ENCODE data around the gene RHCG. TPM values are rescaled to one million over a fixed set of nuclear protein-coding genes. Genes with fewer than 3 reads are reported as not detected.

Gene RHCG
- total RNA-seq, 1 experiment from 2014 or later: 3.0 TPM

DNA sequence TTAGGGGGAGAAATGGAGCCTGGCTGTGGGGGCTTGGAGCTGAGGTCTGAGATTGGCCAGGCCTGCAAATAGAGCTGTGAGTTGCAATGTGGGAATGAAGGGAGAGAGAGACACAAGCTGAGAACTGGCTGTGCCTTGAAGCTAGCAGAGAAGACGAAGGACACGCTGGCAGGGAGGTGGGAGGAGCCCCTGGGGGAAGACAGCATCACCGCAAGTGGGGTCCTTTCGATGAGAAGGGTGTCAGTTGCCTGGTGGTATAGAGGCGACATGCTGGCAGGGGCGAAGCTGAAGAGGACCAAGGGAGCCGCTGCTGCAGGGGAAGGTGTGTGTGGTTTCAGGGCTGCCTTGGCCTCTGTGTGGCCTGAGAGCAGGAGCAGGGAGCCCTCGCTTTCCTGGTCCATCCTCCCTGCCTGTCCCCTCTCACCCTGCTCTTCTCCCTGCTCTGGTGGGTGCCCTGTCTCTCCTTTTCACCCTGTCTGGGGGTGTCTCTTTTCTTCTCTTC is 5.5 kb downstream of the RHCG start:
- Histone ChIP-seq H3K27me3 (ENCODE audit: control insufficient read depth, insufficient read depth, low read length) (no peaks in the 10 kb centered on the region), H3K4me3 (ENCODE audit: low read depth in 2 of 2, low read length in 2 of 2) (no peak overlapping the region), H3K36me3 (ENCODE audit: control insufficient read depth, insufficient read depth, low read length) (no peaks in the 10 kb centered on the region), H3K9me3 (ENCODE audit: control insufficient read depth, insufficient read depth, low read depth, low read length) (no peaks in the 10 kb centered on the region), H3K4me1 (ENCODE audit: control insufficient read depth, insufficient read depth, low read length) (peaks cover 8% of the 10 kb centered on the region; the same call in 1 of the 2 replicates), H3K27ac (ENCODE audit: low read length) (no peak overlapping the region)
- DNase-seq (ENCODE audit: low read depth, low spot score) (no peak), ATAC-seq (no peak)
- POLR2A ChIA-PET: no interaction called here
- CTCF ChIA-PET: interaction anchor here (1.1 kb wide), 1 partner anchor 18 kb away, joined by 7 read pairs; no protein-coding TSS in a partner anchor
- no TSS peak for BruUV-seq (replicated peaks)
- intact Hi-C loops (cut with micrococcal nuclease; ENCODE audit: unreplicated experiment): loop anchor here (5.0 kb wide), 1 partner anchor 66 kb away; no protein-coding TSS in a partner anchor
- in situ Hi-C loops (cut with HindIII; ENCODE audit: low pct_unique_long_range_greater_than_20kb, low sequenced_read_pairs): no loop called here
- TF ChIP-seq POLR2AphosphoS5 (IDR thresholded peaks at IDR 0.05; ENCODE audit: low read depth, low read length) (no peak), SIN3A (IDR thresholded peaks at IDR 0.05; ENCODE audit: borderline replicate concordance, insufficient read depth, low read depth, low read length) (no peak), TCF7L2 (IDR thresholded peaks at IDR 0.05; ENCODE audit: low read depth, low read length) (no peak)
- TF ChIP-seq, protein P1, sequence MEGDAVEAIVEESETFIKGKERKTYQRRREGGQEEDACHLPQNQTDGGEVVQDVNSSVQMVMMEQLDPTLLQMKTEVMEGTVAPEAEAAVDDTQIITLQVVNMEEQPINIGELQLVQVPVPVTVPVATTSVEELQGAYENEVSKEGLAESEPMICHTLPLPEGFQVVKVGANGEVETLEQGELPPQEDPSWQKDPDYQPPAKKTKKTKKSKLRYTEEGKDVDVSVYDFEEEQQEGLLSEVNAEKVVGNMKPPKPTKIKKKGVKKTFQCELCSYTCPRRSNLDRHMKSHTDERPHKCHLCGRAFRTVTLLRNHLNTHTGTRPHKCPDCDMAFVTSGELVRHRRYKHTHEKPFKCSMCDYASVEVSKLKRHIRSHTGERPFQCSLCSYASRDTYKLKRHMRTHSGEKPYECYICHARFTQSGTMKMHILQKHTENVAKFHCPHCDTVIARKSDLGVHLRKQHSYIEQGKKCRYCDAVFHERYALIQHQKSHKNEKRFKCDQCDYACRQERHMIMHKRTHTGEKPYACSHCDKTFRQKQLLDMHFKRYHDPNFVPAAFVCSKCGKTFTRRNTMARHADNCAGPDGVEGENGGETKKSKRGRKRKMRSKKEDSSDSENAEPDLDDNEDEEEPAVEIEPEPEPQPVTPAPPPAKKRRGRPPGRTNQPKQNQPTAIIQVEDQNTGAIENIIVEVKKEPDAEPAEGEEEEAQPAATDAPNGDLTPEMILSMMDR (IDR thresholded peaks at IDR 0.05): no peak
- TF ChIP-seq, protein P2, sequence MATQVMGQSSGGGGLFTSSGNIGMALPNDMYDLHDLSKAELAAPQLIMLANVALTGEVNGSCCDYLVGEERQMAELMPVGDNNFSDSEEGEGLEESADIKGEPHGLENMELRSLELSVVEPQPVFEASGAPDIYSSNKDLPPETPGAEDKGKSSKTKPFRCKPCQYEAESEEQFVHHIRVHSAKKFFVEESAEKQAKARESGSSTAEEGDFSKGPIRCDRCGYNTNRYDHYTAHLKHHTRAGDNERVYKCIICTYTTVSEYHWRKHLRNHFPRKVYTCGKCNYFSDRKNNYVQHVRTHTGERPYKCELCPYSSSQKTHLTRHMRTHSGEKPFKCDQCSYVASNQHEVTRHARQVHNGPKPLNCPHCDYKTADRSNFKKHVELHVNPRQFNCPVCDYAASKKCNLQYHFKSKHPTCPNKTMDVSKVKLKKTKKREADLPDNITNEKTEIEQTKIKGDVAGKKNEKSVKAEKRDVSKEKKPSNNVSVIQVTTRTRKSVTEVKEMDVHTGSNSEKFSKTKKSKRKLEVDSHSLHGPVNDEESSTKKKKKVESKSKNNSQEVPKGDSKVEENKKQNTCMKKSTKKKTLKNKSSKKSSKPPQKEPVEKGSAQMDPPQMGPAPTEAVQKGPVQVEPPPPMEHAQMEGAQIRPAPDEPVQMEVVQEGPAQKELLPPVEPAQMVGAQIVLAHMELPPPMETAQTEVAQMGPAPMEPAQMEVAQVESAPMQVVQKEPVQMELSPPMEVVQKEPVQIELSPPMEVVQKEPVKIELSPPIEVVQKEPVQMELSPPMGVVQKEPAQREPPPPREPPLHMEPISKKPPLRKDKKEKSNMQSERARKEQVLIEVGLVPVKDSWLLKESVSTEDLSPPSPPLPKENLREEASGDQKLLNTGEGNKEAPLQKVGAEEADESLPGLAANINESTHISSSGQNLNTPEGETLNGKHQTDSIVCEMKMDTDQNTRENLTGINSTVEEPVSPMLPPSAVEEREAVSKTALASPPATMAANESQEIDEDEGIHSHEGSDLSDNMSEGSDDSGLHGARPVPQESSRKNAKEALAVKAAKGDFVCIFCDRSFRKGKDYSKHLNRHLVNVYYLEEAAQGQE (IDR thresholded peaks at IDR 0.05; ENCODE audit: insufficient read depth in 1 of 2, low read depth in 2 of 2, low read length in 1 of 2): no peak

DNA sequence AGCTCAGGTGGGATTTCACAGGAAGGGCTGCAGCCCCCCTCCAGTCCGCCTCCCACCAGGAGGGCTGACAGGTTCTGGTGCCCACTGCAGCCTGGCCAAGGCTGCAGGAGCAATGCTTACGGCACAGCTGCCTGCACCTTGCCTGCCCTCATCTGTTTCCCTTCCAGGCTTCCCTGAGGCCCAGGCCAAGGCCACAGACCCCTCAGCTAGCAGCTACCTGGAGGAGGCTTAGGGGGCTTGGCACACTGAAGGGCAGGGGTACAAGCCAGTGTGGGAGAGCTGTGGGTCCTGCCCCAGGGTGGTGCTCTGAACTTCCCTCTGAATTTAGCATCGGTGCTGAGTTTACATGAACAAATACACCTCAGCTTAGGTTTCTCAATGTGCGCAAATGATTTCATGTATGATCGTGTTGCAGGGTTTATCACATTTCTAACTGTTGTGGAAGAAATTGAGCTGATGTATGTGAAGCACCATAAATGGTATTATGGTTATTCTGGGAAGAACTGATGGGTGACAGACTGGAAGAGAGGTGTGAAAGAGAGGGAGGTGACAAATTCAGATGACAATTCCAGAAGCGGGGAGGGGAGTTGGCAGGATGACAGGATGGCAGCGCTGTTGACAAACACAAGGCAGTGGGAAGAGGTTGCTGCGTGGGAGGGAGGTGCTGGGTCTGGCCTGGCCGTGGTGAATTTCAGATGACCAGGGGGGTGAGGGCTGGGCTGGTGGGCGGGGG is 6.1 kb downstream of the RHCG start:
- CTCF ChIA-PET: interaction anchor here (1.1 kb wide), 1 partner anchor 18 kb away, joined by 7 read pairs; no protein-coding TSS in a partner anchor
- in situ Hi-C loops (cut with HindIII; ENCODE audit: low pct_unique_long_range_greater_than_20kb, low sequenced_read_pairs): no loop called here
- no TSS peak for BruUV-seq (replicated peaks)
- Histone ChIP-seq H3K36me3 (ENCODE audit: control insufficient read depth, insufficient read depth, low read length) (no peaks in the 10 kb centered on the region), H3K9me3 (ENCODE audit: control insufficient read depth, insufficient read depth, low read depth, low read length) (no peaks in the 10 kb centered on the region), H3K27ac (ENCODE audit: low read length) (no peak overlapping the region), H3K4me3 (ENCODE audit: low read depth in 2 of 2, low read length in 2 of 2) (no peak overlapping the region), H3K27me3 (ENCODE audit: control insufficient read depth, insufficient read depth, low read length) (no peaks in the 10 kb centered on the region), H3K4me1 (ENCODE audit: control insufficient read depth, insufficient read depth, low read length) (peaks cover 4% of the 10 kb centered on the region; the same call in 1 of the 2 replicates)
- ATAC-seq (no peak), DNase-seq (ENCODE audit: low read depth, low spot score) (no peak)
- POLR2A ChIA-PET: no interaction called here
- TF ChIP-seq, protein P1 (IDR thresholded peaks at IDR 0.05): no peak
- TF ChIP-seq, protein P2 (IDR thresholded peaks at IDR 0.05; ENCODE audit: insufficient read depth in 1 of 2, low read depth in 2 of 2, low read length in 1 of 2): no peak
- no peak for TF ChIP-seq POLR2AphosphoS5 (IDR thresholded peaks at IDR 0.05; ENCODE audit: low read depth, low read length)
- no peak for TF ChIP-seq SIN3A (IDR thresholded peaks at IDR 0.05; ENCODE audit: borderline replicate concordance, insufficient read depth, low read depth, low read length)
- intact Hi-C loops (cut with micrococcal nuclease; ENCODE audit: unreplicated experiment): loop anchor here (5.0 kb wide), 1 partner anchor 67 kb away; no protein-coding TSS in a partner anchor
